Transverse colon (tissue), 4 donors: ENCODE results near the gene CCL18. TPM values are rescaled to one million over a fixed set of nuclear protein-coding genes. Genes with fewer than 3 reads are reported as not detected.

Source experiments
- DNase-seq: peaks from one replicate; pipeline ENCODE4 v3.0.0-alpha.2; 2019
- H3K27ac ChIP-seq, 4 donors: fragments of 200-600 bp; sonication (generic); 2 replicates each; pipeline ENCODE4 v1.5.1; 2016 to 2018; ENCODE audit warnings: inconsistent platforms in 4 of 4
- H3K27me3 ChIP-seq: fragments of 200-600 bp; sonication (generic); 2 replicates; pipeline ENCODE4 v1.5.1; 2017; ENCODE audit warnings: inconsistent platforms
- H3K36me3 ChIP-seq, 4 donors: fragments of 200-600 bp; sonication (generic); 2 replicates each; pipeline ENCODE4 v1.5.1; 2017 to 2019; ENCODE audit warnings: inconsistent platforms in 4 of 4
- H3K4me1 ChIP-seq, 4 donors: fragments of 200-600 bp; sonication (generic); 2 replicates each; pipeline ENCODE4 v1.5.1; 2017 to 2020; ENCODE audit warnings: inconsistent platforms in 4 of 4
- H3K4me3 ChIP-seq, 4 donors: fragments of 200-600 bp; sonication (generic); 1 replicate in 1 of 4; 2 replicates in 3 of 4; pipeline versions ENCODE4 v1.5.1 to v1.6.1; 2017 to 2019; ENCODE audit warnings: inconsistent platforms in 4 of 4
- H3K9me3 ChIP-seq, 2 donors: fragments of 200-600 bp; sonication (generic); 2 replicates each; pipeline ENCODE4 v1.5.1; 2017 to 2019; ENCODE audit warnings: inconsistent platforms in 2 of 2
- CTCF ChIP-seq, 5 experiments: fragments of 200-600 bp in 3 of 5; fragments of 450-650 bp in 2 of 5; sonication (generic) in 3 of 5; IDR thresholded peaks; 1 replicate in 2 of 5; 2 replicates in 3 of 5; pipeline ENCODE4 v1.5.1; 2016 to 2017; ENCODE audit warnings: antibody characterized with exemption in 5 of 5, inconsistent platforms in 3 of 5, mild to moderate bottlenecking in 2 of 5, moderate library complexity in 1 of 5
- EP300 ChIP-seq: sonication (generic); formaldehyde crosslinking; IDR thresholded peaks from one replicate; pipeline ENCODE4 v1.6.1; 2017; ENCODE audit warnings: antibody characterized with exemption, low read depth
- POLR2A ChIP-seq: fragments of 450-650 bp; IDR thresholded peaks from one replicate; pipeline ENCODE4 v1.6.1; 2016; ENCODE audit warnings: antibody characterized with exemption, mild to moderate bottlenecking, moderate library complexity
- POLR2AphosphoS5 ChIP-seq, 3 donors: sonication (generic); formaldehyde crosslinking; IDR thresholded peaks; one replicate each; pipeline ENCODE4 v1.6.1; 2016; ENCODE audit warnings: antibody characterized with exemption in 3 of 3
- WGBS, 2 donors: methylation state at CpG; one replicate each; pipeline ENCODE4 v1.1.5; 2018; ENCODE audit warnings: low coverage in 1 of 2; 5-methylcytosine and 5-hydroxymethylcytosine counted together
- in situ Hi-C, 4 donors: fragments of 200-750 bp; cut with MboI; loops; one replicate each; pipeline versions ENCODE4 v1.15.0 to v1.15.1; 2017; ENCODE audit warnings: low sequenced_read_pairs in 3 of 4, low pct_ligation_motif_present in 1 of 4, low pct_unique_long_range_greater_than_20kb in 1 of 4
- intact Hi-C: fragments of 100-400 bp; cut with DNase I; formaldehyde crosslinking; loops from one replicate; pipeline ENCODE4 v1.15.1; 2023; ENCODE audit warnings: low total_unique reads
- total RNA-seq, 4 donors: library from RNA; depleted of rRNA; stranded (reverse); fragments of >200 nt; gene quantifications; one replicate each; pipeline ENCODE4 v1.1.0, GENCODE V29; 2016

The CCL18 gene
- total RNA-seq, 4 donors from 2014 or later: 1.2 to 4.9 TPM; not detected in 2

- Histone ChIP-seq H3K4me3 (no peak overlapping the region), H3K36me3 (no peaks in the 10 kb centered on the region), H3K4me1 (no peaks in the 10 kb centered on the region), H3K27me3 (no peaks in the 10 kb centered on the region), H3K9me3 (no peaks in the 10 kb centered on the region), H3K27ac (no peak overlapping the region)
- intact Hi-C loops (no loop called here), in situ Hi-C loops (no loop called here)
- TF ChIP-seq POLR2AphosphoS5 (IDR thresholded peaks at IDR 0.05) (no peak), CTCF (IDR thresholded peaks at IDR 0.05) (no peak), POLR2A (no peak), EP300 (no peak)
- DNase-seq: no peak
- 64 to 96% methylated on average over 2 of the region's 2 CpGs for whole genome bisulfite sequencing, 2 donors
These were observed 3.3 kb upstream of the CCL18 start for GRCh38 chr17:36060816-36061215.

- H3K9me3 ChIP-seq: no peaks in the 10 kb centered on the region
- no peaks in the 10 kb centered on the region for H3K4me1 ChIP-seq
- TF ChIP-seq POLR2AphosphoS5 (IDR thresholded peaks at IDR 0.05) (no peak), POLR2A (no peak), CTCF (IDR thresholded peaks at IDR 0.05) (no peak), EP300 (no peak)
- in situ Hi-C loops (no loop called here), intact Hi-C loops (no loop called here)
- no peak for DNase-seq
- no peaks in the 10 kb centered on the region for H3K27me3 ChIP-seq
- 85 to 100% methylated on average over 1 to 6 of the region's 6 CpGs for WGBS, 2 donors
- H3K27ac ChIP-seq: no peak overlapping the region
- no peak overlapping the region for H3K4me3 ChIP-seq
- no peaks in the 10 kb centered on the region for H3K36me3 ChIP-seq
These were observed 2.4 kb downstream of the CCL18 start for GRCh38 chr17:36066365-36066985.

GRCh38 chr17:36068524-36068923, 4.5 kb downstream of the CCL18 start:
- TF ChIP-seq POLR2AphosphoS5 (IDR thresholded peaks at IDR 0.05) (no peak), CTCF (IDR thresholded peaks at IDR 0.05) (no peak), EP300 (no peak), POLR2A (no peak)
- no peaks in the 10 kb centered on the region for H3K9me3 ChIP-seq
- intact Hi-C loops: no loop called here
- peaks cover 0 to 3% (median 0%) of the 10 kb centered on the region in 4 donors for H3K4me1 ChIP-seq
- in situ Hi-C loops: no loop called here
- DNase-seq: no peak
- H3K27me3 ChIP-seq: no peaks in the 10 kb centered on the region
- 63 to 69% methylated on average over 3 of the region's 3 CpGs for whole genome bisulfite sequencing, 2 donors
- no peak overlapping the region for H3K27ac ChIP-seq
- H3K4me3 ChIP-seq: no peak overlapping the region
- no peaks in the 10 kb centered on the region for H3K36me3 ChIP-seq

- Histone ChIP-seq H3K36me3 (no peaks in the 10 kb centered on the region), H3K27ac (no peak overlapping the region), H3K9me3 (no peaks in the 10 kb centered on the region), H3K27me3 (no peaks in the 10 kb centered on the region), H3K4me3 (no peak overlapping the region), H3K4me1 (peaks cover 0 to 3% (median 0%) of the 10 kb centered on the region in 4 donors)
- TF ChIP-seq POLR2AphosphoS5 (IDR thresholded peaks at IDR 0.05) (no peak), CTCF (IDR thresholded peaks at IDR 0.05) (no peak), EP300 (no peak), POLR2A (no peak)
- no peak for DNase-seq
- intact Hi-C loops (no loop called here), in situ Hi-C loops (no loop called here)
These were observed 5.1 kb downstream of the CCL18 start for GRCh38 chr17:36069136-36069535.
